Loucy (cell line): ENCODE measurements around the gene TEAD4.

ENCODE experiments used
- H2AFZ ChIP-seq: fragments of 200-600 bp; sonication (generic); 2 replicates; pipeline ENCODE4 v1.6.0; 2016; ENCODE audit warnings: antibody characterized with exemption, mild to moderate bottlenecking, low read length, moderate library complexity
- H3F3A ChIP-seq: fragments of 200-600 bp; 2 replicates; pipeline ENCODE4 v1.6.0; 2016; ENCODE audit warnings: antibody characterized with exemption, low read depth, mild to moderate bottlenecking
- H3K27me3 ChIP-seq: fragments of 200-600 bp; sonication (generic); 2 replicates; pipeline ENCODE4 v1.6.1; 2014; ENCODE audit warnings: low read length, mild to moderate bottlenecking; ENCODE audit not compliant: insufficient read depth, poor library complexity, severe bottlenecking
- H3K36me3 ChIP-seq: fragments of 200-600 bp; sonication (generic); 2 replicates; pipeline ENCODE4 v1.6.1; 2016; ENCODE audit warnings: low read length; ENCODE audit not compliant: insufficient read depth
- H3K4me1 ChIP-seq: fragments of 200-600 bp; sonication (generic); 2 replicates; pipeline ENCODE4 v1.5.1; 2014; ENCODE audit warnings: low read length, mild to moderate bottlenecking; ENCODE audit not compliant: insufficient read depth, poor library complexity, severe bottlenecking
- H3K4me2 ChIP-seq: fragments of 200-600 bp; sonication (generic); 2 replicates; pipeline ENCODE4 v1.6.0; 2014; ENCODE audit warnings: antibody characterized with exemption, low read length, low read depth, mild to moderate bottlenecking; ENCODE audit not compliant: poor library complexity, severe bottlenecking
- H3K4me3 ChIP-seq: fragments of 200-600 bp; sonication (generic); 2 replicates; pipeline ENCODE4 v1.5.1; 2014; ENCODE audit warnings: low read length, mild to moderate bottlenecking, mixed read lengths; ENCODE audit not compliant: poor library complexity, severe bottlenecking
- H3K79me2 ChIP-seq: fragments of 200-600 bp; sonication (generic); 2 replicates; pipeline ENCODE4 v1.6.1; 2014; ENCODE audit warnings: low read length; ENCODE audit not compliant: insufficient read depth
- H3K9ac ChIP-seq: fragments of 200-600 bp; sonication (generic); 2 replicates; pipeline ENCODE4 v1.6.0; 2014; ENCODE audit warnings: mild to moderate bottlenecking, low read depth, low read length, moderate library complexity; ENCODE audit not compliant: poor library complexity, severe bottlenecking
- H3K9me2 ChIP-seq: fragments of 200-600 bp; sonication (generic); replicated peaks from 2 replicates; pipeline ENCODE4 v1.6.1; 2016; ENCODE audit warnings: low read depth, low read length, mixed read lengths
- H3K9me3 ChIP-seq: fragments of 200-600 bp; sonication (generic); 2 replicates; pipeline ENCODE4 v1.6.1; 2014; ENCODE audit warnings: mild to moderate bottlenecking, antibody characterized with exemption, low read length, low read depth; ENCODE audit not compliant: insufficient read depth
- H4K20me1 ChIP-seq: fragments of 200-600 bp; sonication (generic); 2 replicates; pipeline ENCODE4 v1.6.0; 2014; ENCODE audit warnings: antibody characterized with exemption, low read length, mild to moderate bottlenecking; ENCODE audit not compliant: insufficient read depth, poor library complexity, severe bottlenecking
- EZH2phosphoT487 ChIP-seq: fragments of 200-600 bp; IDR thresholded peaks from 2 replicates; pipeline ENCODE4 v1.6.1; 2018; ENCODE audit warnings: antibody characterized with exemption, mild to moderate bottlenecking, moderate library complexity, borderline replicate concordance
- TF ChIP-seq, protein P1 (sequence below): fragments of 200-600 bp; sonication (generic); conservative IDR thresholded peaks from 2 replicates; pipeline ENCODE4 v1.5.1; 2014; ENCODE audit warnings: mild to moderate bottlenecking, antibody characterized with exemption, low read length

Gene TEAD4

DNA sequence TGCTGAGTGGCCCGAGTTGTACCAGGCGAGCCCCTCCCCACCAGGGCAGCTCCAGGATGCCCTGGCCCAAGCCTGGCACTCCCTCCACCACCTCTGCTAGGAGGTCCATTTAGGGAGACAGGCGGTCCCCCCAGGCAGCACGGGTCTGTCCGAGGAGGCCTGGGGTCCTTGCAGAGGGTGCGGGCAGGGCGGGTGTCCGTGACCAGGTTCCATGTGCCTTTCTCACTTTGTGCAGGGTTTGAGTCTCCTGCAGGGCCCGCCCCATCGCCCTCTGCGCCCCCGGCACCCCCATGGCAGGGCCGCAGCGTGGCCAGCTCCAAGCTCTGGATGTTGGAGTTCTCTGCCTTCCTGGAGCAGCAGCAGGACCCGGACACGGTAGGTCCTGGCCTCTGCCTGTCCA lies 61.2 kb downstream of the TEAD4 start:
- H3K9ac ChIP-seq, result no peak overlapping the region
- H3K4me3 ChIP-seq, result no peak overlapping the region
- no peaks in the 10 kb centered on the region for H4K20me1 ChIP-seq
- H3K9me2 ChIP-seq, result no peaks in the 10 kb centered on the region
- no peak overlapping the region for H3K4me2 ChIP-seq
- no peaks in the 10 kb centered on the region for H3K27me3 ChIP-seq
- no peaks in the 10 kb centered on the region for H3K36me3 ChIP-seq
- H3K9me3 ChIP-seq, result no peaks in the 10 kb centered on the region
- H2AFZ ChIP-seq, result no peak overlapping the region
- TF ChIP-seq, protein P1, sequence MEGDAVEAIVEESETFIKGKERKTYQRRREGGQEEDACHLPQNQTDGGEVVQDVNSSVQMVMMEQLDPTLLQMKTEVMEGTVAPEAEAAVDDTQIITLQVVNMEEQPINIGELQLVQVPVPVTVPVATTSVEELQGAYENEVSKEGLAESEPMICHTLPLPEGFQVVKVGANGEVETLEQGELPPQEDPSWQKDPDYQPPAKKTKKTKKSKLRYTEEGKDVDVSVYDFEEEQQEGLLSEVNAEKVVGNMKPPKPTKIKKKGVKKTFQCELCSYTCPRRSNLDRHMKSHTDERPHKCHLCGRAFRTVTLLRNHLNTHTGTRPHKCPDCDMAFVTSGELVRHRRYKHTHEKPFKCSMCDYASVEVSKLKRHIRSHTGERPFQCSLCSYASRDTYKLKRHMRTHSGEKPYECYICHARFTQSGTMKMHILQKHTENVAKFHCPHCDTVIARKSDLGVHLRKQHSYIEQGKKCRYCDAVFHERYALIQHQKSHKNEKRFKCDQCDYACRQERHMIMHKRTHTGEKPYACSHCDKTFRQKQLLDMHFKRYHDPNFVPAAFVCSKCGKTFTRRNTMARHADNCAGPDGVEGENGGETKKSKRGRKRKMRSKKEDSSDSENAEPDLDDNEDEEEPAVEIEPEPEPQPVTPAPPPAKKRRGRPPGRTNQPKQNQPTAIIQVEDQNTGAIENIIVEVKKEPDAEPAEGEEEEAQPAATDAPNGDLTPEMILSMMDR, result no peak
- no peak for TF ChIP-seq EZH2phosphoT487
- H3K4me1 ChIP-seq, result no peaks in the 10 kb centered on the region
- no peaks in the 10 kb centered on the region for H3K79me2 ChIP-seq
- H3F3A ChIP-seq, result no peaks in the 10 kb centered on the region

DNA sequence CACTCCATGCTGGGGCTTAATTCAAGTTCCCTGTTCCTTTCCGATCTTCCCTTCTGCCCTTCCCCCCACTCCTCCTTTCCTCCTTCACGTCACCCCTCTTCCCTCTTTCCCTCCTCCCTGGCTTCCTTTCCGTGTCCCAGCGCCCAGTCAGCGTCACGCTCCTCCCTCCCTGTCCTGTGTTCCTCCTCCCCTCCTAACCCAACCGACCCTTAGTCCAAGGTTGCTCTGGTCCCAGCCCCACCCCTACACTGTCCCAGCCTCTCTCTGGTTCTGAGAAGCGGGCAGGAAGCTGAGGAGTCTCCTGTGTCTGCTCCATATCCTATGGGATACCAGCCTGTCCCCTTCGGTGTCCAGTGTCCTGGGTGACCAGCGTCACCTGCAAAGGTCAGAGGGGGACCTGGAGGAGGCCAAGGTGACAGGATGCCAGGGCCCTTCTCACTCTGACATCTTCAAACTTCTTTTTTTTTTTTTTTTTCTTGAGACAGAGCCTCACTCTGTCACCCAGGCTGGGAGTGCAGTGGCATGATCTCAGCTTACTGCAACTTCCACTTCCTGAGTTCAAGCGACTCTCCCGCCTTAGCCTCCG lies 61.7 kb downstream of the TEAD4 start:
- no peaks in the 10 kb centered on the region for H3F3A ChIP-seq
- no peaks in the 10 kb centered on the region for H3K27me3 ChIP-seq
- H3K79me2 ChIP-seq, result no peaks in the 10 kb centered on the region
- TF ChIP-seq, protein P1, result no peak
- no peak for TF ChIP-seq EZH2phosphoT487
- no peak overlapping the region for H3K4me3 ChIP-seq
- H3K4me2 ChIP-seq, result no peak overlapping the region
- no peaks in the 10 kb centered on the region for H3K9me2 ChIP-seq
- H2AFZ ChIP-seq, result no peak overlapping the region
- no peaks in the 10 kb centered on the region for H3K9me3 ChIP-seq
- H3K9ac ChIP-seq, result no peak overlapping the region
- no peaks in the 10 kb centered on the region for H4K20me1 ChIP-seq
- H3K36me3 ChIP-seq, result no peaks in the 10 kb centered on the region
- H3K4me1 ChIP-seq, result no peaks in the 10 kb centered on the region

DNA sequence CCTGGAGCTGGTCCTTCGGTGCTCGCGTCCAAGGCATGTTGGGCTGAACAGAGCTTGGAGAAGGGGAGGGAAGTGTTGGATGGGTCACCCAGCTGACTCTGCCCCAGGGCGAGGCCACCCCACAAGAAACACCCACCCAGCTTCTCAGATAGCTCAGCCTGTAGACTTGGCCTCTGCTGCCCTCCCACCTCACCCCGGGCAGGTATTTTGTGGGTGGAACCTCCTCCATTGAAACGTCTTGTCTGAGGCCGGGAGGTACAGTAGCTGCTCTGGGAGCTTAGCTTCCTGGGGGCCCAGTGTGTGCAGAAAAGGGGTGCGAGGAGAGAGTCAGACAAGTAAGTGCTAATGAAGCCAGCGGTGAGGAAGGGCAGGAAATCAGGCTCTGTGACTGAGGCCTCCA lies 63.2 kb downstream of the TEAD4 start:
- Histone ChIP-seq H3K4me3 (no peak overlapping the region), H3K9me2 (no peaks in the 10 kb centered on the region), H3K4me2 (no peak overlapping the region), H3K79me2 (no peaks in the 10 kb centered on the region), H3K36me3 (no peaks in the 10 kb centered on the region), H3K9ac (no peak overlapping the region), H2AFZ (no peak overlapping the region), H3K9me3 (no peaks in the 10 kb centered on the region), H4K20me1 (no peaks in the 10 kb centered on the region), H3K4me1 (no peaks in the 10 kb centered on the region), H3K27me3 (no peaks in the 10 kb centered on the region), H3F3A (no peaks in the 10 kb centered on the region)
- TF ChIP-seq, protein P1, result no peak
- TF ChIP-seq EZH2phosphoT487, result no peak
